Cardiac muscle cell (in vitro differentiated cells and primary cell): ENCODE measurements around the gene VMAC. TPM values are rescaled to one million over a fixed set of nuclear protein-coding genes. Genes with fewer than 3 reads are reported as not detected.
A peak's percentile ranks its signal among the peaks of the same experiment; 100 is the strongest.
"Not testable (repeated sequence)": the region's sequence is repeated elsewhere in the genome, so short reads cannot be mapped to it uniquely, and the experiment has no call there.

Experiments
- DNase-seq, 2 donors: peaks; one replicate each; pipeline versions ENCODE4 v3.0.0 to v3.0.0-alpha.2; 2010 to 2017; ENCODE audit warnings: low read depth in 1 of 2, low spot score in 1 of 2
- H3K27ac ChIP-seq: fragments of 200-600 bp; sonication (generic); 2 replicates; pipeline ENCODE4 v1.5.1; 2016
- H3K27me3 ChIP-seq: fragments of 200-600 bp; sonication (generic); 2 replicates; pipeline ENCODE4 v1.6.0; 2016; ENCODE audit warnings: control low read depth
- H3K36me3 ChIP-seq: fragments of 200-600 bp; sonication (generic); 2 replicates; pipeline ENCODE4 v1.5.1; 2016; ENCODE audit warnings: control low read depth
- H3K4me1 ChIP-seq: fragments of 200-600 bp; sonication (generic); 2 replicates; pipeline ENCODE4 v1.8.1; 2017; ENCODE audit warnings: low read depth, mild to moderate bottlenecking, mixed run types
- H3K4me3 ChIP-seq: fragments of 200-600 bp; sonication (generic); 2 replicates; pipeline ENCODE4 v1.5.1; 2016; ENCODE audit warnings: mild to moderate bottlenecking
- H3K9me3 ChIP-seq: fragments of 200-600 bp; sonication (generic); 2 replicates; pipeline ENCODE4 v1.5.1; 2017; ENCODE audit warnings: low read depth, mild to moderate bottlenecking, control low read depth
- CTCF ChIP-seq: IDR thresholded peaks from 2 replicates; pipeline ENCODE4 v1.5.1; 2012; ENCODE audit warnings: low read depth, mild to moderate bottlenecking, low read length
- polyA plus RNA-seq: library from polyadenylated mRNA; unstranded; fragments of >200 nt; fragmentation: Nextera tagmentation; extraction: Ambion mirVana; gene quantifications from 2 replicates; pipeline ENCODE4 v1.2.1, GENCODE V29; 2016
- total RNA-seq: library from RNA; depleted of rRNA; stranded (reverse); fragments of >200 nt; gene quantifications from 2 replicates; pipeline ENCODE4 v1.2.3, GENCODE V29; 2016

The VMAC gene
- total RNA-seq, result 13.0 and 23.1 TPM in 2 replicates
- polyA plus RNA-seq, result 3.9 and 6.2 TPM in 2 replicates

GRCh38 chr19:5904352-5905113 is at the start of gene VMAC:
TSS of gene VMAC (plus strand) at chr19:5904872. CDS start at chr19:5904891, 19 bp downstream.
- peaks cover 5% of the 10 kb centered on the region for H3K4me1 ChIP-seq
- peaks cover 3% of the 10 kb centered on the region for H3K36me3 ChIP-seq
- peak within 1 kb of the TSS; percentile 93 for H3K27ac ChIP-seq

GRCh38 chr19:5855151-5855550 is 49.5 kb upstream of the VMAC start:
- H3K27ac ChIP-seq, H3K36me3 ChIP-seq, H3K4me1 ChIP-seq, H3K9me3 ChIP-seq, DNase-seq, H3K4me3 ChIP-seq, H3K27me3 ChIP-seq: not testable (repeated sequence)

More at GRCh38 chr19:5904352-5905113, at the start of gene VMAC:
- peak; percentile 100 for DNase-seq
- H3K9me3 ChIP-seq, result no peaks in the 10 kb centered on the region
- peak within 1 kb of the TSS; percentile 85 for H3K4me3 ChIP-seq
- H3K27me3 ChIP-seq, result no peaks in the 10 kb centered on the region
- TF ChIP-seq CTCF, result no peak

- no peaks in the 10 kb centered on the region for H3K9me3 ChIP-seq
- no peak overlapping the region for H3K27ac ChIP-seq
- no peaks in the 10 kb centered on the region for H3K4me1 ChIP-seq
- H3K36me3 ChIP-seq, result no peaks in the 10 kb centered on the region
- DNase-seq, result no peak
- H3K4me3 ChIP-seq, result no peak overlapping the region
- no peaks in the 10 kb centered on the region for H3K27me3 ChIP-seq
- TF ChIP-seq CTCF, result no peak
These were observed 47.2 kb upstream of the VMAC start for GRCh38 chr19:5857203-5858081.

- Histone ChIP-seq H3K36me3 (no peaks in the 10 kb centered on the region), H3K9me3 (no peaks in the 10 kb centered on the region), H3K4me1 (no peaks in the 10 kb centered on the region), H3K27me3 (no peaks in the 10 kb centered on the region), H3K27ac (no peak overlapping the region), H3K4me3 (no peak overlapping the region)
- no peak for TF ChIP-seq CTCF
- DNase-seq, result no peak
These were observed 41.5 kb upstream of the VMAC start for GRCh38 chr19:5863030-5863665.

GRCh38 chr19:5864013-5864720 is 40.5 kb upstream of the VMAC start:
- H3K4me3 ChIP-seq, result no peak overlapping the region
- no peaks in the 10 kb centered on the region for H3K9me3 ChIP-seq
- no peaks in the 10 kb centered on the region for H3K27me3 ChIP-seq
- no peaks in the 10 kb centered on the region for H3K4me1 ChIP-seq
- TF ChIP-seq CTCF, result no peak
- no peak for DNase-seq
- H3K27ac ChIP-seq, result no peak overlapping the region
- H3K36me3 ChIP-seq, result no peaks in the 10 kb centered on the region
